ENCODE data around the gene UPK1B.
"Not testable (repeated sequence)": the region's sequence is repeated elsewhere in the genome, so short reads cannot be mapped to it uniquely, and the experiment has no call there.

UPK1B gene

DNA sequence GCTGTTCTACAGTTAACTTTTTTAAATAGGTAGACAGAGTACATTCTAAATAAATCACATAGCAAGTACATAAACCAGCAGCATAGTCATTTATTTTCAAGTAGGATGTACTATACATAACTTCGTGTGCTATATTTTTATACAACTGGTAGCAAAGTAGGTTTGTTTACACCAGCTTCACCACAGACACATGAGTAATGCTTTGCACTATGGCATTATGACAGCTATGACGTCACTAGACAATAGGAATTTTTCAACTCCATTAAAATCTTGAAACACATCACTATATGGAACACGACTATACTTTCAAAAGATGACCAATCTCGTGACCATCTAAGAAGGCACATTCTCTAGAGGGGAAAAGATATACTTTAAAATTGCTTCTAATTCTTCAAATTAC is 23.9 kb upstream of the UPK1B start:
- Histone ChIP-seq H3K4me3 (ENCODE audit: low read length) (no peak overlapping the region), H3K9ac (ENCODE audit: low read length) (no peak overlapping the region), H3K4me1 (ENCODE audit: control insufficient read depth, insufficient read depth, low read length) (no peaks in the 10 kb centered on the region), H3K27ac (ENCODE audit: low read depth, low read length) (no peak overlapping the region), H3K27me3 (ENCODE audit: control insufficient read depth, insufficient read depth, low read length) (no peaks in the 10 kb centered on the region), H3K36me3 (ENCODE audit: control insufficient read depth, insufficient read depth, low read length) (no peaks in the 10 kb centered on the region)

DNA sequence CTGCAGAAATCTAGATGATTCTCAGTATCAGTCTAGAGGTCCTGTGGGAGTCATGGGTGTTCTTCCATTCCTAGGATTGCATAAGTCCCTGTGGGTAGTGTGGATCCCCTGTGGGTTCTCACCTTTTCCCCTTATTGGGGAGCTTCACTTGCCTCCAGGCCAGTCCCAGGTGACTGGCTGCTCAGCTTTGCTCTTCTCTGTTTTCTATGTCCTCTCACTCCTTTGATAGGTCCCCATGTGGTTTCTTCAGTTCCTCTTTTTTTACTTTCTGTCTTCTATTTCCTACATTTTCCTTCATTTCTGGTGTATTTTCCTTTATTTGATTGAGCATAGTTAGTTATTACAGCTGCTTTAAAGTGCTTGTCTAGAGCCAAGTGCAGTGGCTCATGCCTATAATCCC is 16.5 kb upstream of the UPK1B start:
- no peak overlapping the region for H3K4me3 ChIP-seq (ENCODE audit: low read length)
- no peak overlapping the region for H3K9ac ChIP-seq (ENCODE audit: low read length)
- H3K27me3 ChIP-seq (ENCODE audit: control insufficient read depth, insufficient read depth, low read length) = no peaks in the 10 kb centered on the region
- no peaks in the 10 kb centered on the region for H3K36me3 ChIP-seq (ENCODE audit: control insufficient read depth, insufficient read depth, low read length)
- H3K27ac ChIP-seq (ENCODE audit: low read depth, low read length) = no peak overlapping the region
- no peaks in the 10 kb centered on the region for H3K4me1 ChIP-seq (ENCODE audit: control insufficient read depth, insufficient read depth, low read length)

DNA sequence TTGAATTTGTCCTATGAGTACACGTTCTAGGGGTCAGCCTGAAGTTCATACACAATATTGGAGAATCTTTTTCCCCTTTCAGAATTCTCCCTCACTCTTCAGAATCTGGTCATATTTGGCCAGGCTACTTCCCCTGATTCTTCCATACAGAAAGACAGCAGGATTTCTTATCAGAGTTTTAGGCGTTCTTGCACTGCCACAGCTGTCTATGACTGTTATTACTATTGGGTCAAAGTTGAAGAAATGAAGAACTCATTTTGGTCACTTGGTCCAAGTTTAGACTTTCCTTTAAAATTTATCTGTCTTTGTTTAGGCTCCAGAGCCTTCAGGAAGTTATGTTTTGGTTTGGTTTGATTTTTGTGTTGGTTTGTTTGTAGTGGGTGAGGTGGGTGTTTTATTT is 15.4 kb upstream of the UPK1B start:
- Histone ChIP-seq H3K27ac (ENCODE audit: low read depth, low read length) (no peak overlapping the region), H3K4me3 (ENCODE audit: low read length) (no peak overlapping the region), H3K36me3 (ENCODE audit: control insufficient read depth, insufficient read depth, low read length) (no peaks in the 10 kb centered on the region), H3K27me3 (ENCODE audit: control insufficient read depth, insufficient read depth, low read length) (no peaks in the 10 kb centered on the region), H3K4me1 (ENCODE audit: control insufficient read depth, insufficient read depth, low read length) (no peaks in the 10 kb centered on the region), H3K9ac (ENCODE audit: low read length) (no peak overlapping the region)

- Histone ChIP-seq H3K27ac (ENCODE audit: low read depth, low read length) (no peak overlapping the region), H3K4me3 (ENCODE audit: low read length) (no peak overlapping the region), H3K4me1 (ENCODE audit: control insufficient read depth, insufficient read depth, low read length) (no peaks in the 10 kb centered on the region), H3K27me3 (ENCODE audit: control insufficient read depth, insufficient read depth, low read length) (no peaks in the 10 kb centered on the region), H3K9ac (ENCODE audit: low read length) (no peak overlapping the region), H3K36me3 (ENCODE audit: control insufficient read depth, insufficient read depth, low read length) (no peaks in the 10 kb centered on the region)
Measured at GRCh38 chr3:119160361-119160760, 13.0 kb upstream of the UPK1B start.

DNA sequence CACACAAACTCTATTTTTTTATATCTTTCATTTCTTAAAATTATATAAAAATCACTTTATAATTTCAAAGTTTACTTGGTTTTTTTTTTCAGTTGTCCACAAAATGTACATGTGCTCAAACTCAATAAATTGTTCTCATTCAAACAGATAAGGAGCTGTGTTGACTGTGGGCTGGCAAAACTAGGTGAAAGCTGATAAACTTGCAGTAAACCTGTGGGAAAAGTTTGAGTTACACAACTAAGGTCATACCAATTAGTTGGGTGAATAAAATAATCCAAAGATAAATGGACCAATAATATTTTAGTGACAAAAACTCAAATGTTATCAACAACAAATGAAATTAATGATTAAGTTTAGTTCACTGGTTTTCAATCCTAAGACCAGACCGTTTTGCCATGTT is 12.6 kb upstream of the UPK1B start:
- Histone ChIP-seq H3K27me3 (ENCODE audit: control insufficient read depth, insufficient read depth, low read length) (no peaks in the 10 kb centered on the region), H3K4me1 (ENCODE audit: control insufficient read depth, insufficient read depth, low read length) (no peaks in the 10 kb centered on the region), H3K4me3 (ENCODE audit: low read length) (no peak overlapping the region), H3K9ac (ENCODE audit: low read length) (no peak overlapping the region), H3K36me3 (ENCODE audit: control insufficient read depth, insufficient read depth, low read length) (no peaks in the 10 kb centered on the region), H3K27ac (ENCODE audit: low read depth, low read length) (no peak overlapping the region)

DNA sequence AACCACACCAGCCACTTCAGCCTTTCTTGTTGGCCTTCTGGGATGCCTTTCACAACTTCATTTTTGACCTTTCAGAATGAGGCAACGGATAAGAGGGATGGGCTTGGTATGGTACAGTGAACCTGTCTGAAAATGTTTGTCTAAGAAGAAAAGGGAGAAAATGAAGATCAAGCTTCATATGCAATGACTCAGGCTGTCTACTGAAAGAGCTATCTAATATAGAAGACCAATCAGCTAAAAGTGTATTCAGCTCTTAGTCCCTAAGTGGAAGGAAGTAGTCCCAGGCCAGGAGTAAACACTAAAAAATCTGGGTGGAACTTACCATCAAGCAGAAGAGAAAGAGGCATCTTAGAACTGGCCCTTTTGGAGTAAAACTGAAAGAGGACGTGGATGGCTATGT is 12.2 kb upstream of the UPK1B start:
- Histone ChIP-seq H3K27ac (ENCODE audit: low read depth, low read length) (no peak overlapping the region), H3K36me3 (ENCODE audit: control insufficient read depth, insufficient read depth, low read length) (no peaks in the 10 kb centered on the region), H3K4me1 (ENCODE audit: control insufficient read depth, insufficient read depth, low read length) (no peaks in the 10 kb centered on the region), H3K4me3 (ENCODE audit: low read length) (no peak overlapping the region), H3K9ac (ENCODE audit: low read length) (no peak overlapping the region), H3K27me3 (ENCODE audit: control insufficient read depth, insufficient read depth, low read length) (no peaks in the 10 kb centered on the region)

GRCh38 chr3:119164745-119165144 is 8.7 kb upstream of the UPK1B start:
- not testable (repeated sequence) for H3K27ac ChIP-seq (ENCODE audit: low read depth, low read length); H3K4me3 ChIP-seq (ENCODE audit: low read length); H3K4me1 ChIP-seq (ENCODE audit: control insufficient read depth, insufficient read depth, low read length); H3K9ac ChIP-seq (ENCODE audit: low read length); H3K27me3 ChIP-seq (ENCODE audit: control insufficient read depth, insufficient read depth, low read length); H3K36me3 ChIP-seq (ENCODE audit: control insufficient read depth, insufficient read depth, low read length)

- H3K4me1 ChIP-seq (ENCODE audit: control insufficient read depth, insufficient read depth, low read length) = no peaks in the 10 kb centered on the region
- no peak overlapping the region for H3K4me3 ChIP-seq (ENCODE audit: low read length)
- no peak overlapping the region for H3K27ac ChIP-seq (ENCODE audit: low read depth, low read length)
- H3K27me3 ChIP-seq (ENCODE audit: control insufficient read depth, insufficient read depth, low read length) = no peaks in the 10 kb centered on the region
- H3K36me3 ChIP-seq (ENCODE audit: control insufficient read depth, insufficient read depth, low read length) = no peaks in the 10 kb centered on the region
- no peak overlapping the region for H3K9ac ChIP-seq (ENCODE audit: low read length)
Measured at GRCh38 chr3:119170821-119171220, 2.6 kb upstream of the UPK1B start.

DNA sequence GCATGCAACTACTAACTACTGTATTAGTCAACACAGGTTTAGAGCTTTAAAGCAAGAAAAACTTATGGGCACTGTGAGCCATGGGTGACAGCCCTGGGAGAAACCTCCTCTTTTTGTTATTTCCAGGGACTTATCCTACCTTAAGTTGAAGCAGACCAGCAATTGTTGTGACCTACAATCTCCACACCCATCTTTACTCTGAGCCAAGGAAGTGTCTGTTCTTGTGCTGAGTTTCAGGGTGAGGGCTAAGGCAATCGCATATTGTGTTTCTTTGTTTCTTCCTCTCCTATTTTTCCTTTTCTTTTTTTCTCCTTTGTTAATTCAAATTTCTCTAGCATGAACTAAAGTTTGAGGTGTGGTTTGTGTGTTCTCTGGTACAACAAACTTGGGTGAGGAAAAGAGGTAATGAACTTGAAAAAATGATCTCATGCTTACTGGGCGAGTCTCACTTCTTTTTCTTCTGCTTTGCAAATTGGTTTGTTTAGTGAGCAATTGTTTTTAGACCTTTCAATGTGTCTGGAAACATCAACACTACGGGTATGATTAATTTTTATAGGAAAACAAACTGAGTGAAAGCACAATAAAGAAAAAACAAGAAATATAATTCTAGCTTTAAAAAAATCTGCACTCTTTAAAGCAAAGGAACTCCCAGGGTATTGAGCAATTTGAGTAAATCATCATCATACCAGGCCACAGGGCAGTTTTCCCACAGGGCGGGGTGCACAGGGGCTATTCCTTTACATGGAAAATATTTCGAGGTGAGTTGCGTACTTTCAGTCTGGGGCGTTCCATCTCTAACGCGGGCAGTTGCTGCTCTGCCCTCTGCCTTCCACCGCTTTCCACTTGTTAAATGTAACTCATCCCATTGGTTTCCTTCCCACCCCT is 2.7 kb downstream of the UPK1B start:
- Histone ChIP-seq H3K27ac (ENCODE audit: low read depth, low read length) (no peak overlapping the region), H3K4me1 (ENCODE audit: control insufficient read depth, insufficient read depth, low read length) (no peaks in the 10 kb centered on the region), H3K27me3 (ENCODE audit: control insufficient read depth, insufficient read depth, low read length) (no peaks in the 10 kb centered on the region), H3K4me3 (ENCODE audit: low read length) (no peak overlapping the region), H3K36me3 (ENCODE audit: control insufficient read depth, insufficient read depth, low read length) (no peaks in the 10 kb centered on the region), H3K9ac (ENCODE audit: low read length) (no peak overlapping the region)

- no peak overlapping the region for H3K9ac ChIP-seq (ENCODE audit: low read length)
- no peak overlapping the region for H3K4me3 ChIP-seq (ENCODE audit: low read length)
- H3K27ac ChIP-seq (ENCODE audit: low read depth, low read length) = no peak overlapping the region
- no peaks in the 10 kb centered on the region for H3K36me3 ChIP-seq (ENCODE audit: control insufficient read depth, insufficient read depth, low read length)
- H3K4me1 ChIP-seq (ENCODE audit: control insufficient read depth, insufficient read depth, low read length) = no peaks in the 10 kb centered on the region
- no peaks in the 10 kb centered on the region for H3K27me3 ChIP-seq (ENCODE audit: control insufficient read depth, insufficient read depth, low read length)
Measured at GRCh38 chr3:119176778-119177177, 3.4 kb downstream of the UPK1B start.

DNA sequence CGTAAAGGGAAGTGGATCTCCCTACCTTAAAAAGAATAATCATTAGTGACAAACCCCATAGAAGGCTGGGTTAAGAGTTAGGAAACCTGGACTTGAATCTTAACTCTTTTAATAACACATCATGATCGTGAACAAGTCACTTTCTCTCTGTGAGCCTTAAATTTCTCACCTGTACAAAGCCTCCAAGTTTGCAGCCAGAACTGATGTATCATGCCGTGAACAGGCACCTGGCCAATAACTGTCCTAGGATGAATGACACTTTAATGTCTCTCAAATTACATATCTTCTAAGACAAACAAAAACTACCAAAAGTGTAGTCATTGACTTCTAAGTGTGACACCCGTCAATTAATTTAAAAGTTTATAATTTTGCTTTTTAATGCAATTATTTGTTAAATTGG is 3.9 kb downstream of the UPK1B start:
- Histone ChIP-seq H3K9ac (ENCODE audit: low read length) (no peak overlapping the region), H3K4me1 (ENCODE audit: control insufficient read depth, insufficient read depth, low read length) (no peaks in the 10 kb centered on the region), H3K36me3 (ENCODE audit: control insufficient read depth, insufficient read depth, low read length) (no peaks in the 10 kb centered on the region), H3K27ac (ENCODE audit: low read depth, low read length) (no peak overlapping the region), H3K27me3 (ENCODE audit: control insufficient read depth, insufficient read depth, low read length) (no peaks in the 10 kb centered on the region), H3K4me3 (ENCODE audit: low read length) (no peak overlapping the region)

- no peaks in the 10 kb centered on the region for H3K4me1 ChIP-seq (ENCODE audit: control insufficient read depth, insufficient read depth, low read length)
- no peak overlapping the region for H3K9ac ChIP-seq (ENCODE audit: low read length)
- H3K36me3 ChIP-seq (ENCODE audit: control insufficient read depth, insufficient read depth, low read length) = no peaks in the 10 kb centered on the region
- H3K27ac ChIP-seq (ENCODE audit: low read depth, low read length) = no peak overlapping the region
- H3K4me3 ChIP-seq (ENCODE audit: low read length) = no peak overlapping the region
- no peaks in the 10 kb centered on the region for H3K27me3 ChIP-seq (ENCODE audit: control insufficient read depth, insufficient read depth, low read length)
Measured at GRCh38 chr3:119181765-119182164, 8.4 kb downstream of the UPK1B start.

- Histone ChIP-seq H3K36me3 (ENCODE audit: control insufficient read depth, insufficient read depth, low read length) (no peaks in the 10 kb centered on the region), H3K4me3 (ENCODE audit: low read length) (no peak overlapping the region), H3K9ac (ENCODE audit: low read length) (no peak overlapping the region), H3K27ac (ENCODE audit: low read depth, low read length) (no peak overlapping the region), H3K4me1 (ENCODE audit: control insufficient read depth, insufficient read depth, low read length) (no peaks in the 10 kb centered on the region), H3K27me3 (ENCODE audit: control insufficient read depth, insufficient read depth, low read length) (no peaks in the 10 kb centered on the region)
Measured at GRCh38 chr3:119184111-119184510, 10.7 kb downstream of the UPK1B start.

All from rectal smooth muscle tissue (tissue), 1 donor.